Measurements from ENCODE around the gene NPHS1.
A peak's percentile ranks its signal among the peaks of the same experiment; 100 is the strongest.

NPHS1 gene

DNA sequence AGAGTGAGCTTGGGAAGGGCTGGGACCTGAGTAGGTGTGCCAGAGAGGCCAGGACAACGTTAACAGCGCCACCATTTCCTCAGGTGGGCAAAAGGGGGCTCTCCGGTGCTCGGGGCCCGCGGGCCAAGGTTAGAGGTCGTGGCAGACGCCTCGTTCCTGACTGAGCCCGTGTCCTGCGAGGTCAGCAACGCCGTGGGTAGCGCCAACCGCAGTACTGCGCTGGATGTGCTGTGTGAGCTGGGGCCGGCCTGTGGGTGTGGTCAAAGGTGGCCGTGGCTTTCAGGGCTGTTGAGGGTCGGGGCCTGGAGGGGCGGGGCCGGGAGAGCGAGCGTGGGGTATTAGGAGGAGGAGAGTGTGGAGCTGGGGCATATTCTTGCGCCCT is 8.1 kb upstream of the NPHS1 start:
- in situ Hi-C loops (cut with HindIII; ENCODE audit: low sequenced_read_pairs) = no loop called here
- no peak overlapping the region for H3K4me3 ChIP-seq (ENCODE audit: low read depth, low read length)
- TF ChIP-seq, protein P1, sequence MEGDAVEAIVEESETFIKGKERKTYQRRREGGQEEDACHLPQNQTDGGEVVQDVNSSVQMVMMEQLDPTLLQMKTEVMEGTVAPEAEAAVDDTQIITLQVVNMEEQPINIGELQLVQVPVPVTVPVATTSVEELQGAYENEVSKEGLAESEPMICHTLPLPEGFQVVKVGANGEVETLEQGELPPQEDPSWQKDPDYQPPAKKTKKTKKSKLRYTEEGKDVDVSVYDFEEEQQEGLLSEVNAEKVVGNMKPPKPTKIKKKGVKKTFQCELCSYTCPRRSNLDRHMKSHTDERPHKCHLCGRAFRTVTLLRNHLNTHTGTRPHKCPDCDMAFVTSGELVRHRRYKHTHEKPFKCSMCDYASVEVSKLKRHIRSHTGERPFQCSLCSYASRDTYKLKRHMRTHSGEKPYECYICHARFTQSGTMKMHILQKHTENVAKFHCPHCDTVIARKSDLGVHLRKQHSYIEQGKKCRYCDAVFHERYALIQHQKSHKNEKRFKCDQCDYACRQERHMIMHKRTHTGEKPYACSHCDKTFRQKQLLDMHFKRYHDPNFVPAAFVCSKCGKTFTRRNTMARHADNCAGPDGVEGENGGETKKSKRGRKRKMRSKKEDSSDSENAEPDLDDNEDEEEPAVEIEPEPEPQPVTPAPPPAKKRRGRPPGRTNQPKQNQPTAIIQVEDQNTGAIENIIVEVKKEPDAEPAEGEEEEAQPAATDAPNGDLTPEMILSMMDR (IDR thresholded peaks at IDR 0.05; ENCODE audit: low read depth, low read length) = no peak
- no peak for DNase-seq (ENCODE audit: low read depth, low spot score)

DNA sequence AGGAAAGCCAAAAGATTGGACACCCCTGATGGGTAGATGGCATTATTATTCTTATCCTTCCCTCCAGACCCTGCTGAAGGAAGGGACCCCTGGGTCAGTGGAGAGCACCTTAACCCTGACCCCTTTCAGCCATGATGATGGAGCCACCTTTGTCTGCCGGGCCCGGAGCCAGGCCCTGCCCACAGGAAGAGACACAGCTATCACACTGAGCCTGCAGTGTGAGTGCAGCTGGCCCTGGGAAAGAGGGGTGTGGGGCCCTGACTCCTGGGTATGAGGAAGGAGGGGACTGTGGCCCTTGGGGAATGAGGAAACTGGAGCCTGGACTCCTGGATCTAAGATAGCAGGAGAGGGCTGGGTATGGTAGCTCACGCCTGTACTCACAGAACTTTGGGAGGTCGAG is 7.1 kb upstream of the NPHS1 start:
- TF ChIP-seq, protein P1 (IDR thresholded peaks at IDR 0.05; ENCODE audit: low read depth, low read length) = no peak
- in situ Hi-C loops (cut with HindIII; ENCODE audit: low sequenced_read_pairs) = no loop called here
- no peak for DNase-seq (ENCODE audit: low read depth, low spot score)

DNA sequence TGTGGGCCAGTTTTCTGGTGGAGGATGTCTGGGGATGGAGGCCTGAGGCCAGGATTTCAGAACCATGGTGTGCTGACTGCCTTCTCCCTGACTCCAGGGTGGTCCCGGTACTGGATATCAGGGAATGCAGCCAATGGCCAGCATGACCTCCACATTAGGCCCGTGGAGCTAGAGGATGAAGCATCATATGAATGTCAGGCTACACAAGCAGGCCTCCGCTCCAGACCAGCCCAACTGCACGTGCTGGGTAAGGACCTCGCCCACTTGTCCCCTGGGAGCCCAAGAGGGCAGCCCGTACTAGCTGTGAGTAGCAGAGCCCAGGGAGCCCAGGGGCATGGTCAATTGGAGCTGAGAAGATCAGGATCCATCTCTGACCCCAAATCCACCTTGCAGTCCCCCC is 6.0 kb upstream of the NPHS1 start:
- no peak for DNase-seq (ENCODE audit: low read depth, low spot score)
- TF ChIP-seq, protein P1 (IDR thresholded peaks at IDR 0.05; ENCODE audit: low read depth, low read length) = no peak
- H3K4me3 ChIP-seq (ENCODE audit: low read depth, low read length) = no peak overlapping the region
- in situ Hi-C loops (cut with HindIII; ENCODE audit: low sequenced_read_pairs) = no loop called here

More for the DNA sequence above, 7.1 kb upstream of the NPHS1 start:
- no peak overlapping the region for H3K4me3 ChIP-seq (ENCODE audit: low read depth, low read length)

DNA sequence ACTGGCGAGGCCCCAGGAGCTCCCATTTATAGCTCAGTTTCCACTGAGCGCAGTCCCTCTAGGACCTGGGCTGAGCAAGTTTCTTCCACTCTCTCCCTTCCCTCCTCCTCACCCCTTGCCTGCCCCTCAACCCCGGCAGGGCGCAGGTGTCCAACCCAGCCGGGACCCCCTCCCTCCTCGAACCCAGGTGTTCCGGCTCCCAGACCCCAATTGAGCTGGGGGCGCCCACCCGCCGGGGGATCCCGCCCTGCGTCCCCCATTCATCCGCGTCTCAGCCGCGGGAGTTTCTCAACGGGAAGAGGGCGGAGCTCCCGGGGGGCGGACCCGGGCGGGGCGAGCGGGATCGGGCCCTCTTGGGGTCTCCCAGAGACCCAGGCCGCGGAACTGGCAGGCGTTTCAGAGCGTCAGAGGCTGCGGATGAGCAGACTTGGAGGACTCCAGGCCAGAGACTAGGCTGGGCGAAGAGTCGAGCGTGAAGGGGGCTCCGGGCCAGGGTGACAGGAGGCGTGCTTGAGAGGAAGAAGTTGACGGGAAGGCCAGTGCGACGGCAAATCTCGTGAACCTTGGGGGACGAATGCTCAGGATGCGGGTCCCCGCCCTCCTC is 4.3 kb upstream of the NPHS1 start, which contains the start of gene KIRREL2:
Gene KIRREL2, plus strand, starts transcription at position 366 of the 604 bp plus-strand sequence. Its CDS starts 209 bp downstream, at position 575.
- in situ Hi-C loops (cut with HindIII; ENCODE audit: low sequenced_read_pairs) = no loop called here
- TF ChIP-seq, protein P1 (IDR thresholded peaks at IDR 0.05; ENCODE audit: low read depth, low read length) = no peak
- DNase-seq (ENCODE audit: low read depth, low spot score) = no peak
- peak within 1 kb of the TSS; percentile 29 for H3K4me3 ChIP-seq (ENCODE audit: low read depth, low read length)

DNA sequence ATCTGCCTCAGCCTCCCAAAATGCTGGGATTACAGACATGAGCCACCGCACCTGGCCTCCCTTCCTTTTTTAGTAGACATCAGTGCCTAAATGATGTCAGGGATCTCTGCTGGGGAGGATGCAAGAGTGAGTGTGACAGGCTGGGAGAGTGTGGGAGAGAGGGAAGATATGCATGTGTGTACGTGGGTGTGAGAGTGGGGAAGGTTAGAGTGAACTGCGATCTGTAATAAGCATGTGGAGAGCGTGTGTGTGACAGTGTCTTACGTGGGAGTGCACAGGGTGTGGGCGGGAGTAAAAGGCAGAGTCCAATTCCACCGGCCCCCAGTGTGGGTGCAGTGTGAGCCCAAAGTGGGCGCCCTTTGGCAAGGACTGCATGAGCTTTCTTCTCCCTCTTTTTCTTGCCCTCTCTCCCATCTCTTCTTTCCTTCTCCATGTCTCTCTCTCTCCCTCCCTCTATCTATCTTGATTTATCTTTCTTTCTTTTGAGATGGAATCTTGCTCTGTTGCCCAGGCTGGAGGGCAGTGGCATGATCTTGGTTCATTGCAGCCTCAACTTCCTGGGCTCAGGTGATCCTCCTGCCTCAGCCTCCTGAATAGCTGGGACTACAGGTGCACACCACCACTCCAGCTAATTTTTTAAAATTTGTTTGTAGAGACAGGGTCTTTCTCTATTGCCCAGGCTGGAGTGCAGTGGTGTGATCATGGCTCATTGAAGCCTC is 893 bp upstream of the NPHS1 start:
- no peak for DNase-seq (ENCODE audit: low read depth, low spot score)
- no peak overlapping the region for H3K4me3 ChIP-seq (ENCODE audit: low read depth, low read length)
- in situ Hi-C loops (cut with HindIII; ENCODE audit: low sequenced_read_pairs) = no loop called here
- TF ChIP-seq, protein P1 (IDR thresholded peaks at IDR 0.05; ENCODE audit: low read depth, low read length) = no peak

DNA sequence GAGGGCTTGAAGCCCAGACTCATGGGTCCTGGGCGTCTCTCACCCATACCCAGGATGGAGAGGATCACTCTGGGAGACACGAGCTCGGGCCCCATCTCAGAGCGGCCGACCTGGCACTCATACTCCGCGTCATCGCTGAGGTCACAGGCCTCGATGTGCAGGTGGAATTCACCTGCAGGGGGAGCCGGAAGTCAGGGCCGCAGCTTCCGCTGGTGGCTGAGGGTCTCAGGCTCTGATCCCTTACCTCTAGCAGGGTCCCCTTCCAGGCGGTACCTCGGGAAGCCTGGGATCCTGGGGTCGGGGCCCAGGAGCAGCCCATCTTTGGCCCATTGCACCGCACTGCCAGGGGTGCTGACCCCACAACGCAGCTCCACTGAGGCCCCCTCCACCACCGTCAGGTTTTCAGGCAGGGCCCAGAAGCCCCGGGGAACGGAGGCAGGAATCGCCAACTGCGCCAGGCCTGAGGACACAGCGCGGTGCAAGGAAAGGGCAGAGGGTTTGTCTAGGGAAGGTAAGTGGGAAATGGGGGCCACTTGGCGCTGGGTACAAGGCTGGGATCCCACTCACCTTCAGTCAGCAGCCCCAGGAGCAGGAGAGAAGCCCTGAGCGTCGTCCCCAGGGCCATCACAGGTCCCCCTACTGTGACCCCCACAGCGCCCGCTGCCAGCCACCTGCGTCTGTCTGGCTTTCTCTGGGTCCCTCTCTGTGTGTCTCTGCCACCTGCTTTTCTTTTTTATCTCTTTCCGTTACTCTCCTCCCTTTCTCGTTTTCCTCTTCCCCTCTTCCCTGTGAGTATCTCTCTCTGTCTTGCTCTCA is 883 bp downstream of the NPHS1 start:
- no peak for DNase-seq (ENCODE audit: low read depth, low spot score)
- TF ChIP-seq, protein P1 (IDR thresholded peaks at IDR 0.05; ENCODE audit: low read depth, low read length) = no peak
- no peak overlapping the region for H3K4me3 ChIP-seq (ENCODE audit: low read depth, low read length)
- in situ Hi-C loops (cut with HindIII; ENCODE audit: low sequenced_read_pairs) = no loop called here
